HG02885 (cell line): ENCODE data around the gene EQTN.
"Not testable (repeated sequence)": the region's sequence is repeated elsewhere in the genome, so short reads cannot be mapped to it uniquely, and the experiment has no call there.

Experiments used
- ATAC-seq: cut with Tn5 transposase; IDR thresholded peaks from one replicate; pipeline ENCODE4 v1.9.1; 2021; ENCODE audit warnings: mild to moderate bottlenecking; ENCODE audit not compliant: unreplicated experiment, poor library complexity

EQTN gene

GRCh38 chr9:27303219-27303618 is 6.3 kb upstream of the EQTN start:
- ATAC-seq: no peak

GRCh38 chr9:27293996-27294395 is 3.0 kb downstream of the EQTN start:
- ATAC-seq: no peak

- ATAC-seq: no peak
Observed at GRCh38 chr9:27292659-27293405, 4.1 kb downstream of the EQTN start.

- no peak for ATAC-seq
Observed at GRCh38 chr9:27291292-27291691, 5.7 kb downstream of the EQTN start.

GRCh38 chr9:27282269-27282668 is 14.7 kb downstream of the EQTN start:
- no peak for ATAC-seq

- ATAC-seq: no peak
Observed at GRCh38 chr9:27280860-27281259, 16.1 kb downstream of the EQTN start.

- no peak for ATAC-seq
Observed at GRCh38 chr9:27280249-27280648, 16.7 kb downstream of the EQTN start.

GRCh38 chr9:27279611-27280010 is 17.3 kb downstream of the EQTN start:
- no peak for ATAC-seq

GRCh38 chr9:27278374-27278773 is 18.6 kb downstream of the EQTN start:
- no peak for ATAC-seq

GRCh38 chr9:27276193-27277030 is 20.5 kb downstream of the EQTN start:
- peak; percentile 74 for ATAC-seq

GRCh38 chr9:27273186-27273585 is 23.8 kb downstream of the EQTN start:
- no peak for ATAC-seq

GRCh38 chr9:27272103-27272502 is 24.8 kb downstream of the EQTN start:
- no peak for ATAC-seq

GRCh38 chr9:27261517-27262211 is 35.3 kb downstream of the EQTN start:
- ATAC-seq: no peak

GRCh38 chr9:27260789-27261516 is 36.0 kb downstream of the EQTN start:
- no peak for ATAC-seq

GRCh38 chr9:27258662-27259061 is 38.3 kb downstream of the EQTN start:
- ATAC-seq: no peak

- no peak for ATAC-seq
Observed at GRCh38 chr9:27248702-27249101, 48.2 kb downstream of the EQTN start.

- ATAC-seq: peak; percentile 93
Observed at GRCh38 chr9:27247756-27248155, 49.2 kb downstream of the EQTN start.

GRCh38 chr9:27239648-27240047 is 57.3 kb downstream of the EQTN start:
- not testable (repeated sequence) for ATAC-seq
